ENCODE measurements around the gene PPP2R3B. TPM values are rescaled to one million over a fixed set of nuclear protein-coding genes. Genes with fewer than 3 reads are reported as not detected.
"Not testable (repeated sequence)": the region's sequence is repeated elsewhere in the genome, so short reads cannot be mapped to it uniquely, and the experiment has no call there.

PPP2R3B gene
- total RNA-seq, 1 donor from 2014 or later: 24.6 TPM

GRCh38 chrX:318739-319578, 67.7 kb downstream of the PPP2R3B start, which contains the start of gene GTPBP6:
Gene GTPBP6 (minus strand): TSS chrX:318796. CDS start chrX:318787, 9 bp downstream.
- DNase-seq: no peak

- no peak for DNase-seq
These were observed 68.5 kb downstream of the PPP2R3B start for GRCh38 chrX:318068-318738.

- no peak for DNase-seq
These were observed 69.2 kb downstream of the PPP2R3B start for GRCh38 chrX:317424-318067.

- DNase-seq: no peak
These were observed 70.1 kb downstream of the PPP2R3B start for GRCh38 chrX:316351-317325.

GRCh38 chrX:314781-315595, 71.7 kb downstream of the PPP2R3B start:
- DNase-seq: no peak

GRCh38 chrX:314049-314448, 72.7 kb downstream of the PPP2R3B start:
- no peak for DNase-seq

- DNase-seq: no peak
These were observed 73.2 kb downstream of the PPP2R3B start for GRCh38 chrX:313546-313945.

- no peak for DNase-seq
These were observed 73.9 kb downstream of the PPP2R3B start for GRCh38 chrX:312621-313331.

GRCh38 chrX:311156-312129, 75.3 kb downstream of the PPP2R3B start:
- no peak for DNase-seq

GRCh38 chrX:310621-311155, 76.0 kb downstream of the PPP2R3B start:
- no peak for DNase-seq

- DNase-seq: no peak
These were observed 77.7 kb downstream of the PPP2R3B start for GRCh38 chrX:308821-309520.

- no peak for DNase-seq
These were observed 79.2 kb downstream of the PPP2R3B start for GRCh38 chrX:307261-308111.

- not testable (repeated sequence) for DNase-seq
These were observed 80.0 kb downstream of the PPP2R3B start for GRCh38 chrX:306614-307251.

- DNase-seq: not testable (repeated sequence)
These were observed 80.7 kb downstream of the PPP2R3B start for GRCh38 chrX:305781-306613.

- DNase-seq: no peak
These were observed 83.7 kb downstream of the PPP2R3B start for GRCh38 chrX:302975-303374.

- no peak for DNase-seq
These were observed 86.4 kb downstream of the PPP2R3B start for GRCh38 chrX:300334-300733.
